BE2C (cell line): Measurements from ENCODE around the gene HPSE2.
A peak's percentile ranks its signal among the peaks of the same experiment; 100 is the strongest.

Experiments
- DNase-seq: peaks from one replicate; pipeline ENCODE4 v3.0.0-alpha.2; 2020
- H3K27me3 ChIP-seq: fragments of 250-450 bp; sonication (Bioruptor Pico); 2 replicates; pipeline ENCODE4 v1.5.1; 2020; ENCODE audit warnings: mild to moderate bottlenecking
- H3K36me3 ChIP-seq: fragments of 250-450 bp; sonication (Bioruptor Pico); 2 replicates; pipeline ENCODE4 v1.5.1; 2020; ENCODE audit warnings: mild to moderate bottlenecking
- H3K4me1 ChIP-seq: fragments of 250-450 bp; sonication (Bioruptor Pico); 2 replicates; pipeline ENCODE4 v1.5.1; 2020
- H3K4me3 ChIP-seq: 2 replicates; pipeline ENCODE4 v1.5.1; 2011; ENCODE audit warnings: low read depth, low read length
- H3K9me3 ChIP-seq: fragments of 250-450 bp; sonication (Bioruptor Pico); 2 replicates; pipeline ENCODE4 v1.5.1; 2020
- TF ChIP-seq, protein P1 (sequence below): IDR thresholded peaks from 2 replicates; pipeline ENCODE4 v1.5.1; 2012; ENCODE audit warnings: mild to moderate bottlenecking, low read depth, low read length

The HPSE2 gene

GRCh38 chr10:98463976-98464754, 771.5 kb downstream of the HPSE2 start:
- TF ChIP-seq, protein P1, sequence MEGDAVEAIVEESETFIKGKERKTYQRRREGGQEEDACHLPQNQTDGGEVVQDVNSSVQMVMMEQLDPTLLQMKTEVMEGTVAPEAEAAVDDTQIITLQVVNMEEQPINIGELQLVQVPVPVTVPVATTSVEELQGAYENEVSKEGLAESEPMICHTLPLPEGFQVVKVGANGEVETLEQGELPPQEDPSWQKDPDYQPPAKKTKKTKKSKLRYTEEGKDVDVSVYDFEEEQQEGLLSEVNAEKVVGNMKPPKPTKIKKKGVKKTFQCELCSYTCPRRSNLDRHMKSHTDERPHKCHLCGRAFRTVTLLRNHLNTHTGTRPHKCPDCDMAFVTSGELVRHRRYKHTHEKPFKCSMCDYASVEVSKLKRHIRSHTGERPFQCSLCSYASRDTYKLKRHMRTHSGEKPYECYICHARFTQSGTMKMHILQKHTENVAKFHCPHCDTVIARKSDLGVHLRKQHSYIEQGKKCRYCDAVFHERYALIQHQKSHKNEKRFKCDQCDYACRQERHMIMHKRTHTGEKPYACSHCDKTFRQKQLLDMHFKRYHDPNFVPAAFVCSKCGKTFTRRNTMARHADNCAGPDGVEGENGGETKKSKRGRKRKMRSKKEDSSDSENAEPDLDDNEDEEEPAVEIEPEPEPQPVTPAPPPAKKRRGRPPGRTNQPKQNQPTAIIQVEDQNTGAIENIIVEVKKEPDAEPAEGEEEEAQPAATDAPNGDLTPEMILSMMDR, result no peak
- no peak overlapping the region for H3K4me3 ChIP-seq
- H3K9me3 ChIP-seq, result no peaks in the 10 kb centered on the region
- H3K36me3 ChIP-seq, result no peaks in the 10 kb centered on the region
- DNase-seq, result no peak
- peaks cover 6% of the 10 kb centered on the region for H3K4me1 ChIP-seq
- H3K27me3 ChIP-seq, result peaks cover 65% of the 10 kb centered on the region

GRCh38 chr10:98463016-98463415, 772.6 kb downstream of the HPSE2 start:
- Histone ChIP-seq H3K4me1 (peaks cover 6% of the 10 kb centered on the region), H3K27me3 (peaks cover 64% of the 10 kb centered on the region), H3K9me3 (no peaks in the 10 kb centered on the region), H3K4me3 (no peak overlapping the region), H3K36me3 (no peaks in the 10 kb centered on the region)
- DNase-seq, result no peak
- TF ChIP-seq, protein P1, result no peak

- Histone ChIP-seq H3K4me3 (no peak overlapping the region), H3K27me3 (peaks cover 66% of the 10 kb centered on the region), H3K4me1 (peaks cover 6% of the 10 kb centered on the region), H3K36me3 (no peaks in the 10 kb centered on the region), H3K9me3 (no peaks in the 10 kb centered on the region)
- TF ChIP-seq, protein P1, result no peak
- DNase-seq, result no peak
Observed at GRCh38 chr10:98461500-98461842, 774.2 kb downstream of the HPSE2 start.

DNA sequence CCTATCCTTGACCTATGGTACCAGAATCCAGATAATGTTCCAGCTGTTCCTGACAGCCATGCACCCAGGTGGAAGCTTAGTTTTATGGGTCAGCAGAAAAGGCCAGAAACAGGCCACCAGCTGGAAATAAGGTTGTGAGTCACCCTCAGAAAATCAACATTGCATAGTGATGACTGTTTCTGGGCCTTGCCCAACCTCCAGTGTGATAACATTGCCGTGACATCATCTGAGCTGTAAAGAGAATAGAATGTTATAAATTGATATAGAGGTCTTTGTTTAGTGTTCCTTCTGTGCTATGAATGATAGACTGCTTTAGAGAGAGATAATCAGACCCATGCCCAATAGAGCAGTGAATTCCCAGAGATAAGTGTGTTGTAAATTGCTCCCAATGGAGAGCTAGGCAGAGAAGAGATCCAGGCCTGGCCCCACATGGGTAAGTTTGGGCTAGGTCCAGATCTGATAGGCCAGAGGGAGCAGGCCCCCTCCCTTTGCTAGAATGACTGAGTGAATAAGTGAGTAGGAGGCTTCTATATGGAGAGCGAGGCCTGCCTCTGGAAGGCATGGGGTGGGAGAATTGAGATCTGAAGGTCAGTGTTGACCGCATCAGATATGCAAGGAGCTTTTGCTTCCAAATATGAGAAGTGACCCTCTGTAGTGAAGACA, 774.7 kb downstream of the HPSE2 start:
- Histone ChIP-seq H3K36me3 (no peaks in the 10 kb centered on the region), H3K4me3 (no peak overlapping the region), H3K4me1 (peaks cover 6% of the 10 kb centered on the region), H3K27me3 (peaks cover 71% of the 10 kb centered on the region), H3K9me3 (no peaks in the 10 kb centered on the region)
- TF ChIP-seq, protein P1, result no peak
- peak; percentile 75 for DNase-seq

GRCh38 chr10:98458809-98459784, 776.6 kb downstream of the HPSE2 start:
- no peak overlapping the region for H3K4me3 ChIP-seq
- no peaks in the 10 kb centered on the region for H3K36me3 ChIP-seq
- no peak for DNase-seq
- H3K4me1 ChIP-seq, result peaks cover 6% of the 10 kb centered on the region
- peaks cover 61% of the 10 kb centered on the region for H3K27me3 ChIP-seq
- TF ChIP-seq, protein P1, result no peak
- H3K9me3 ChIP-seq, result no peaks in the 10 kb centered on the region
